ENCODE results near the gene APPL2. TPM values are rescaled to one million over a fixed set of nuclear protein-coding genes. Genes with fewer than 3 reads are reported as not detected.
A peak's percentile ranks its signal among the peaks of the same experiment; 100 is the strongest.

Gene APPL2
- total RNA-seq, 1 donor from 2014 or later, result 69.8 TPM

- Mint-ChIP-seq H3K4me3 (ENCODE audit: unreplicated experiment) (peak overlapping the region; percentile 88), H3K27me3 (ENCODE audit: unreplicated experiment) (no peaks in the 10 kb centered on the region), H3K4me1 (ENCODE audit: unreplicated experiment) (peaks cover 67% of the 10 kb centered on the region), H3K36me3 (ENCODE audit: unreplicated experiment) (peaks cover 9% of the 10 kb centered on the region), H3K27ac (ENCODE audit: unreplicated experiment) (peak overlapping the region; percentile 87), H3K9me3 (ENCODE audit: unreplicated experiment) (no peaks in the 10 kb centered on the region)
- TF ChIP-seq CTCF (IDR thresholded peaks at IDR 0.05), result no peak
- DNase-seq (ENCODE audit: extremely low spot score, unreplicated experiment), result no peak
These were observed 1.8 kb downstream of the APPL2 start for GRCh38 chr12:105234197-105234596.

GRCh38 chr12:105233041-105233905 is 2.7 kb downstream of the APPL2 start:
- no peaks in the 10 kb centered on the region for H3K9me3 Mint-ChIP-seq (ENCODE audit: unreplicated experiment)
- H3K27me3 Mint-ChIP-seq (ENCODE audit: unreplicated experiment), result no peaks in the 10 kb centered on the region
- peaks cover 77% of the 10 kb centered on the region for H3K4me1 Mint-ChIP-seq (ENCODE audit: unreplicated experiment)
- peak overlapping the region; percentile 92 for H3K27ac Mint-ChIP-seq (ENCODE audit: unreplicated experiment)
- H3K4me3 Mint-ChIP-seq (ENCODE audit: unreplicated experiment), result peak overlapping the region; percentile 88
- DNase-seq (ENCODE audit: extremely low spot score, unreplicated experiment), result no peak
- TF ChIP-seq CTCF (IDR thresholded peaks at IDR 0.05), result no peak
- peaks cover 15% of the 10 kb centered on the region for H3K36me3 Mint-ChIP-seq (ENCODE audit: unreplicated experiment)

DNA sequence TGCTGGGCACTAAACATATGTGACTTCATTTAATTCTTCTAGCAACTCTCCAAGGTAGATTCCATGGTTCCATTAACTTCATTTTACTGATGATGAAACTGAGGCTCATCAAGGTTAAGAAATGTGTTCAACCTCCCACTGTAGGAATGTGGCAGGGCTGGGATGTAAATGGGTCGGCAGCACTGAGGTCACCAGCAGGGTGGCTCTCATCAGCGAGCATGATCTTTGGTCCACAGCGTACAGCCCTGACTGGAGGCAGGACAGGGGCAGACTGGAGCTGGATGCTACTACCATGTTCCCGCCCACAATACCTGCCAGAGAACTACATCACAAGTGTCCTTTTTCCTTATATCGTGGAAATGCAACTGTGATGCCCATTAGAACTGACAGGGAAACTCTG is 4.6 kb downstream of the APPL2 start:
- H3K4me3 Mint-ChIP-seq (ENCODE audit: unreplicated experiment), result peak overlapping the region; percentile 24
- H3K4me1 Mint-ChIP-seq (ENCODE audit: unreplicated experiment), result peaks cover 91% of the 10 kb centered on the region
- DNase-seq (ENCODE audit: extremely low spot score, unreplicated experiment), result no peak
- no peak for TF ChIP-seq CTCF (IDR thresholded peaks at IDR 0.05)
- peaks cover 22% of the 10 kb centered on the region for H3K36me3 Mint-ChIP-seq (ENCODE audit: unreplicated experiment)
- H3K27me3 Mint-ChIP-seq (ENCODE audit: unreplicated experiment), result no peaks in the 10 kb centered on the region
- H3K27ac Mint-ChIP-seq (ENCODE audit: unreplicated experiment), result peak overlapping the region; percentile 92
- no peaks in the 10 kb centered on the region for H3K9me3 Mint-ChIP-seq (ENCODE audit: unreplicated experiment)

DNA sequence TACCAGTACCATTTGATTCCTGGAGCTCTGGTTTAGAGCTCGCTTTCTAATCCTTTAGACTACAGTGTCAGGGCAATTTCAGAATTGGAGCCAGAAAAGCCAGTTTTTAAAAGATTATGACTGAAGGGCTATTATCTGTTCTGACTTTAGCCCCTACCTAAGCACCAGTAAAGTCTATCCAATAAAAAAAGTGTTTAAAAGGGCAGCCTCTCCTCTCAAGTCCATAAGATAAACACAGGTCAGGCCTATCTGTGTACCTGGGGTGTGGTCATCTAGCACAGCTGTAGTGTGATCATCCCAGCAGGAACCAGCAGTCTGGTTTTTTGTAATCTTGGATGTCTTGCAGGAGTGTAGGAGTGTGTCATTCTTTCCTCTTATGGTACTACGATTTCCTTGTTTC is 6.6 kb downstream of the APPL2 start:
- Mint-ChIP-seq H3K36me3 (ENCODE audit: unreplicated experiment) (peaks cover 36% of the 10 kb centered on the region), H3K27me3 (ENCODE audit: unreplicated experiment) (no peaks in the 10 kb centered on the region), H3K4me1 (ENCODE audit: unreplicated experiment) (peaks cover 99% of the 10 kb centered on the region), H3K4me3 (ENCODE audit: unreplicated experiment) (no peak overlapping the region), H3K9me3 (ENCODE audit: unreplicated experiment) (no peaks in the 10 kb centered on the region), H3K27ac (ENCODE audit: unreplicated experiment) (peak overlapping the region; percentile 92)
- TF ChIP-seq CTCF (IDR thresholded peaks at IDR 0.05), result no peak
- no peak for DNase-seq (ENCODE audit: extremely low spot score, unreplicated experiment)

DNA sequence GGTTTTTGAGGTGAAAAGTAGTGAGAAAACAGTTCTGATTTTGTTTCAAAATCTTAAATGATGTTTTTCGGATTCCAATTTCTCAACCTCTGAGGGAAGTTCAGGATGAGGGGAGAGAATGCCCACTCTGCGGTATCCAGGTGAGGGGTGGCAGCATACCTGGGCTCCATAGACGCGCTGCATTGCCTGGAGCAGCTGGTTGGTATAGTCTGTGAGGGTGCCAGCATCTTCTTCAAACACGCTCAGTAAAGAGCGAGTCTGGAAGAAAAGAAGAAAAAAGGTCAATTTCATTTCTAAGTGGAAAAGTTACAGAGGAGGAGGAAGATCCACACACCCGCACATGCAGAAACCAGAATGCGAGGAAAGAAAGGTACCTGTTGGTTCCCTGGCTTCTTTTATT is 7.0 kb downstream of the APPL2 start:
- Mint-ChIP-seq H3K36me3 (ENCODE audit: unreplicated experiment) (peaks cover 36% of the 10 kb centered on the region), H3K9me3 (ENCODE audit: unreplicated experiment) (no peaks in the 10 kb centered on the region), H3K4me1 (ENCODE audit: unreplicated experiment) (peaks cover 95% of the 10 kb centered on the region), H3K4me3 (ENCODE audit: unreplicated experiment) (peak overlapping the region; percentile 42), H3K27me3 (ENCODE audit: unreplicated experiment) (no peaks in the 10 kb centered on the region), H3K27ac (ENCODE audit: unreplicated experiment) (peak overlapping the region; percentile 92)
- DNase-seq (ENCODE audit: extremely low spot score, unreplicated experiment), result no peak
- no peak for TF ChIP-seq CTCF (IDR thresholded peaks at IDR 0.05)
